Bronchus fibroblast of lung (primary cell): Measurements from ENCODE around the gene NBR1. TPM values are rescaled to one million over a fixed set of nuclear protein-coding genes. Genes with fewer than 3 reads are reported as not detected.

Source experiments
- total RNA-seq: library from RNA; depleted of rRNA; stranded (reverse); fragments of >200 nt; gene quantifications from 2 replicates; pipeline ENCODE4 v1.2.3, GENCODE V29; 2015

Gene NBR1
- total RNA-seq: 56.3 and 56.7 TPM in 2 replicates

GRCh38 chr17:43170766-43171585, at the start of gene NBR1:
NBR1 (plus strand) TSS chr17:43171214; CDS start chr17:43175800, 4,586 bp downstream.

GRCh38 chr17:43125133-43125966, 45.7 kb upstream of the NBR1 start, which contains the start of gene BRCA1:
BRCA1 (minus strand) TSS chr17:43125364; CDS start chr17:43124096, 1,268 bp downstream.

DNA sequence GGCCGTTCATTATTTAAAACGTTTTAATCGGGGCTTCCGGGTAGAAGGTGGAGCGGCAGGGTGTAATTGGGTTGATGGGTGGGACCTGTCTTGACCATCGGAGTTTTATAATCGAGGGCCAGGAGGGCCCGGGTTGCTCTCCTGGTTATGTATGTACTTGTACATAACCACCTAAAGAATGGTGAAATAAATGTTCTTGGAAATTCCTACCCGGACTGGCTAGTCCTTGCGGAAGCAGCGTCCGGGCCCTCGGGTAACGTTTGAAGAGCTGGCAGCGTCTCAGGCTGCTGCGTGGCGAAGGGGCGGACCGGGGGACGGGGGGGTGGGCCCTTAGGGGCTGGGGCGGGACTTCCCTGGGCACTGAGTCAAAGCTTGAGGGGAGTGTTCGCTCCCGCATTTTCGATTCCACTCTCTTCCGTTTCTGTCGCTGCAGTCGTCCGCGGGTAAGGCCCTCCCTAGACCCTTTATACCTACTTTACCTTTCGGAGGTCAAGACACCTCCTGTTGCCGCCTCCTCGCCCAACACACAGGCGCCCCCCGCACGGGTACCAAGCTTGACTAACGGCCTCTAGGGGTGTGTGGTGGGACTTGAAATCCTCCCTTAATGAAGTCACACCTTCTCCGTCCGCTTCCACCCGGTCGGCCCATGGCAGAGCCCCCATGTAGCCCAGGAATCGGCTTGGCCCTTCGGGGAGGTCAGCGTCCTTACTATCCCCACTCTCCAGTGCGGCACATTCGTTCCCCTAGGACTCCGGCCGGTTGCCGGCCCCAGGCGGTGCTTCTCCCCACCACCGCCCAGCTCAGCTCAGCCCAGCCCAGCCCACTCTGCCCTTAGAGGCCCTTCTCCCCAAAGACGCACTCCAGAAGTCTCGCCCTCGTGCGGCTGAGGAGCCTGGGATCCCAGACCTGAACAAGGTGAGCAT, 40.7 kb downstream of the NBR1 start, which contains the start of gene TMEM106A:
TMEM106A (plus strand) TSS at position 396 of the 923 bp plus-strand sequence. CDS start 1,167 bp downstream, outside the sequence.

DNA sequence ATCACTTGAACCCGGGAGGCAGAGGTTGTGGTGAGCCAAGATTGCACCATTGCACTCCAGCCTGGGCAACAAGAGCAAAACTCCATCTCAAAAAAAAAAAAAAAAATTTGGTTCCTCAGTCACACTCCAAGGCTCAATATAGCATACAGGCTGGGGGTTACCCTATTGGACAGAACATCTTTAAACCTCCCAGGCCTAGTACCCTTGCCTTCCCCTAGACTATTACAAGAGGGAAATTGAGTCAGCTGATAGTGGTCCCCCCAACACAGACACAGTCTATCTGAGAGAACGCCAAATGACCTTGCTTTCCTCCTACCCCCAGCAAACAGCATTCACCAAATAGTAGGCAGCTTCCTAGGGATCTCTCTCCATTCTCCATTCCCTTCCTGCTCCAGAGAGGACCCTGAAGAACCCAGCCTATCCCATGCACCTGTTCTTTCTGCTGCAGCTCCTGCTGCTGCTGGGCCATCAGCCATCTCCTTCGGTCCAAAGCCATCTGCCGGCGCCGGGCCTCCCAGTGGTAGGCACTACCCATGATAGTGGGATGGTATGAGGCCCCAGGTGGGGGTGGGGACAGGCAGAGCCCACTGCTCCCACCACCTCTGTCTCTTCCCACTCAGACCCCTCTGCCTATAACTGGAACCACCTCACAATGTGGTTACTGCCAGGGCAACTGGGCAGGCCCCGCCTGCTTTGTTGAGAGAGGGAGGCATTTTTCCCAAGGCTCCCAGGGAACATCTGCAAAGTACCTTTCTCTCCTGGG, 57.2 kb downstream of the NBR1 start, which contains the start of gene CCDC200:
CCDC200 (minus strand) TSS at position 604 of the 763 bp plus-strand sequence; CDS start at position 535, 69 bp downstream.

GRCh38 chr17:43233877-43234276, 62.9 kb downstream of the NBR1 start, which contains the start of gene RNU2-1:
RNU2-1 (minus strand) TSS chr17:43233977.

Other genes starting within 250 kb of the NBR1 start
- 27.2 and 31.5 TPM in 2 replicates for gene AARSD1, start 206.8 kb upstream of the NBR1 start, total RNA-seq
- 0.15 and 0.50 TPM in 2 replicates for gene PTGES3L, start 191.1 kb upstream of the NBR1 start, total RNA-seq
- 4.8 and 5.4 TPM in 2 replicates for gene RUNDC1, start 190.6 kb upstream of the NBR1 start, total RNA-seq
- 1,301 and 1,423 TPM in 2 replicates for gene RPL27, start 172.8 kb upstream of the NBR1 start, total RNA-seq
- gene IFI35, start 164.4 kb upstream of the NBR1 start, total RNA-seq: 22.5 and 24.1 TPM in 2 replicates
- 189 and 196 TPM in 2 replicates for gene VAT1, start 148.8 kb upstream of the NBR1 start, total RNA-seq
- 0.45 and 0.50 TPM in 2 replicates for gene RND2, start 146.0 kb upstream of the NBR1 start, total RNA-seq
- 25.4 and 31.1 TPM in 2 replicates for gene BRCA1, start 45.9 kb upstream of the NBR1 start, total RNA-seq
- 4.4 and 5.1 TPM in 2 replicates for gene TMEM106A, start 40.7 kb downstream of the NBR1 start, total RNA-seq
- not detected in 2 replicates for gene CCDC200, start 57.4 kb downstream of the NBR1 start, total RNA-seq
- gene RNU2-1, start 62.8 kb downstream of the NBR1 start, total RNA-seq: not detected in 2 replicates
- gene ARL4D, start 227.8 kb downstream of the NBR1 start, total RNA-seq: 8.8 and 11.1 TPM in 2 replicates